Central memory CD8-positive, alpha-beta T cell (primary cell): ENCODE measurements around the gene CCT5.
A peak's percentile ranks its signal among the peaks of the same experiment; 100 is the strongest.

ENCODE experiments used
- ATAC-seq: fragments of 150-1000 bp; cut with Tn5 transposase; replicated peaks from 2 replicates; pipeline ENCODE4 v1.10.0; 2022; ENCODE audit warnings: mild to moderate bottlenecking, moderate FRiP score, moderate number of reproducible peaks; ENCODE audit not compliant: poor library complexity, severe bottlenecking; ENCODE audit errors: extremely low read depth
- DNase-seq, 2 donors: peaks; one replicate each; pipeline ENCODE4 v3.0.0; 2021; ENCODE audit warnings: low spot score in 2 of 2
- H3K27ac Mint-ChIP-seq: one replicate; pipeline ENCODE4 v1.8.0; 2022; ENCODE audit warnings: low read depth, mild to moderate bottlenecking, moderate library complexity, mixed read lengths
- H3K27me3 Mint-ChIP-seq: one replicate; pipeline ENCODE4 v1.8.0; 2022; ENCODE audit warnings: mixed read lengths
- H3K36me3 Mint-ChIP-seq: one replicate; pipeline ENCODE4 v1.8.0; 2022; ENCODE audit warnings: mild to moderate bottlenecking, moderate library complexity, mixed read lengths; ENCODE audit not compliant: insufficient read depth
- H3K4me1 Mint-ChIP-seq: one replicate; pipeline ENCODE4 v1.8.0; 2022; ENCODE audit warnings: mixed read lengths
- H3K4me3 Mint-ChIP-seq: one replicate; pipeline ENCODE4 v1.8.0; 2022; ENCODE audit warnings: mild to moderate bottlenecking, moderate library complexity, mixed read lengths
- H3K9me3 Mint-ChIP-seq: one replicate; pipeline ENCODE4 v1.8.0; 2022; ENCODE audit warnings: mixed read lengths

CCT5 gene

DNA sequence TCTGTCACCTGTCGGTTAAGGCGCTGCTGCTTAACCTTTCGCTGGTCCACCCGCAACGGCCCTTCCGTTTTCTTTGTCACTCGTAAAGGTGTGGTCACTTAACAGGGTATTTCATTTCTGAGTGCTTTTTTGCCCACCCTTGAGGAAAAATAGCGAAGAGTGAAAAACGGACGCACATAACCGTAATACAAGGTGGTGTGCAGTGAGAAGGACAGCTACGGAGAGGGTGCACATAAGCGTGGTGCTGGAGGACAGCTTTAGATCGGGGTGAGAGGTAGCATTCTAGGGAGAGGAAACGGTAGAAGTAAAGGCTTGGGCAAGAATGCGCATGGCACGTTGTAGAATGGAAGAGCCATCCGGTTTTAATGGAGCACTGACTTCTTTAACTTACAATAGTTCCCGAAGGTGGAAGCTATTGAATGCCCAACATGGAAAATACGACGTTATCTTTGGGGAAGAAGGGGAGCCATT is 761 bp downstream of the CCT5 start:
- peak; percentile 47 for ATAC-seq
- H3K4me1 Mint-ChIP-seq = peaks cover 48% of the 10 kb centered on the region
- H3K27me3 Mint-ChIP-seq = no peaks in the 10 kb centered on the region
- peaks cover 40% of the 10 kb centered on the region for H3K36me3 Mint-ChIP-seq
- no peaks in the 10 kb centered on the region for H3K9me3 Mint-ChIP-seq
- peak overlapping the region; percentile 99 for H3K27ac Mint-ChIP-seq
- peak overlapping the region; percentile 85 for H3K4me3 Mint-ChIP-seq
- DNase-seq = no peak

DNA sequence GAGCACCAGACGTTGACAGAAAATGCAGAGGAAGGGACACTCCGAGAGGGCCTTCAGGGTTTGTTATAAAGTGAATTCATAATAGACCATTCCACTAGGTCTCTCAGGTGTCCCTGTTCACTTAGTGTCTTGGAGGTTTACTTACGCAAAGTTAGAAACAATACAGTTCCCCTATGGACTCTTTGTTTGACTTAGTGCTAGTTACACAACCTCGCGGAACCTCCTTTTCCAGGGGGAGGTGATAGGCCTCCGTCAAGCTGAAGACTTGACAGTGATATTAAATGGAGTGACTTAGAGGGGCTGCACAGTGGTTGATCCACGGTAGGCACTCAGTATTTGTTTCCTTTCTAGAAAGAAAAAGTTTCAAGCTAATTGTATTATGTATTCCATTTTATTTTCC is 1.3 kb downstream of the CCT5 start:
- peak overlapping the region; percentile 99 for H3K27ac Mint-ChIP-seq
- H3K4me1 Mint-ChIP-seq = peaks cover 48% of the 10 kb centered on the region
- DNase-seq (no peak), ATAC-seq (no peak)
- no peaks in the 10 kb centered on the region for H3K9me3 Mint-ChIP-seq
- peak overlapping the region; percentile 85 for H3K4me3 Mint-ChIP-seq
- no peaks in the 10 kb centered on the region for H3K27me3 Mint-ChIP-seq
- H3K36me3 Mint-ChIP-seq = peaks cover 45% of the 10 kb centered on the region

DNA sequence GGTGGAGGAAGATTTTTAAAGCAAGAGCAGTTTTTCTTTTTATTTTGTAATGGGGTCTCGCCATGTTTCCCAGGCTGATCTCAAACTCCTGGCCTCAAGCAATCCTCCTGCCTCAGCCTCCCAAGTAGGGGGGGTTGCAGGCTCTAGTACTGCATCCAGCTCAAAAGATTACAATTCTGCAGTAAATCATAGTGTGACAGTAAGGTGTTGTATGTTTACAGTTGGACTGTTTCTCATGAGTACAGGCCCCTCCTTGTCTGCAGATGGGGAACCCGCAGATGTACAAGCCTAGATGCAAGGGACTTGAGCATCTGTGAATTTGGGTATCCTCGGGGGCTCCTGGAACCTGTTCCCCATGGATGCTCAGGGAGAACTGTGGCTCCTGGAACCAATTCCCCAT is 3.3 kb downstream of the CCT5 start:
- peak overlapping the region; percentile 55 for H3K27ac Mint-ChIP-seq
- peaks cover 63% of the 10 kb centered on the region for H3K36me3 Mint-ChIP-seq

DNA sequence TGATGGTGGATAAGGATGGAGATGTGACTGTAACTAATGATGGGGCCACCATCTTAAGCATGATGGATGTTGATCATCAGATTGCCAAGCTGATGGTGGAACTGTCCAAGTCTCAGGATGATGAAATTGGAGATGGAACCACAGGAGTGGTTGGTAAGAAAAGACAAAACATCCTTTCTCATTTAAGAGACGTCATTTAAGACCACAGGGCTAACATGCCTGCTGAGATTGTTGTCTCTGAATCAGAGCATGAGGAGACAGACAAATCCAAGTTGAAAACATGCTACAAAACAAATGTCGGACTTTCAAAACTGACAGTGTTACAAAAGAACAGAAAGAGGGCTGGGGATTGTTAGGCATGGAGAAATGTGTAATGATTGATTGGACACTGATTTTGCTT is 4.6 kb downstream of the CCT5 start:
- peaks cover 59% of the 10 kb centered on the region for H3K36me3 Mint-ChIP-seq

More for the DNA sequence above, 3.3 kb downstream of the CCT5 start:
- no peak for DNase-seq
- Mint-ChIP-seq H3K4me1 (peaks cover 39% of the 10 kb centered on the region), H3K4me3 (no peak overlapping the region), H3K9me3 (no peaks in the 10 kb centered on the region), H3K27me3 (no peaks in the 10 kb centered on the region)
- no peak for ATAC-seq

DNA sequence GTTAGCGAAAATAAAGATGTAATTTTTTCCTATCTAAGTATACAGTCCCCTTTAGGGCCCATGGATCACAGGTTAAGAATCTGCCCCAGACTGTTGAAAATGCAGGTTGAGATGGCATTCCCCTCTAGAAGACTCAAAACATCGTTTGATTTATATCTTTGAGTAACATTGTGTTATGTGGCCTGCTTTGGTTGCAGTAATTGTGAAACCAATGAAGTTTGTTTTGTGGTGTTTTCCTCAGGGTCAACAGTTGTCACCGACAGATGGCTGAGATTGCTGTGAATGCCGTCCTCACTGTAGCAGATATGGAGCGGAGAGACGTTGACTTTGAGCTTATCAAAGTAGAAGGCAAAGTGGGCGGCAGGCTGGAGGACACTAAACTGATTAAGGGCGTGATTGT is 7.8 kb downstream of the CCT5 start:
- Mint-ChIP-seq H3K4me1 (peaks cover 19% of the 10 kb centered on the region), H3K4me3 (no peak overlapping the region), H3K27me3 (no peaks in the 10 kb centered on the region), H3K9me3 (no peaks in the 10 kb centered on the region), H3K36me3 (peaks cover 71% of the 10 kb centered on the region), H3K27ac (peak overlapping the region; percentile 26)
- DNase-seq = no peak
- ATAC-seq = no peak

More for the DNA sequence above, 4.6 kb downstream of the CCT5 start:
- Mint-ChIP-seq H3K27ac (peak overlapping the region; percentile 68), H3K4me3 (no peak overlapping the region), H3K27me3 (no peaks in the 10 kb centered on the region), H3K9me3 (no peaks in the 10 kb centered on the region), H3K4me1 (peaks cover 38% of the 10 kb centered on the region)
- DNase-seq (no peak), ATAC-seq (no peak)

DNA sequence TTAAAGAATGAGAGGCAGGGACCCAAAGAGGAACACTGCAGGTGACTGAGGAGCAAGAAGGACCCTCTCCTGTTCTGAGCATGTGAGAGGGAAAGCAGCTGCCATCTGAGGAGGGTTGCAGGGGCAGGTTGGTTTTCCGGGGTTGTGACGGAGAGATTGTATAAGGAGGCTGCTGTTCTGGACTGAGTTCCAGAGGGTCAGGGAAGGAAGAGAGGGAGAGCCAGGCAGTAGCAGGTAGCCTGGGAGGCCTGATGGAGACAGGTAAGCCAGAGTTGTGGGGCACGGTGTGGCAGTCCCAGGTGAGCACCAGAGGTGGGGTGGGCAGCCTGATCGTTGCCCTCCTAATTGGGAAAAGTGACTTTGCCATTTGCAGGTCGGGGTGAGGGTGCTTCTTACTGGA is 9.8 kb downstream of the CCT5 start:
- Mint-ChIP-seq H3K4me1 (peaks cover 12% of the 10 kb centered on the region), H3K27me3 (no peaks in the 10 kb centered on the region), H3K36me3 (peaks cover 82% of the 10 kb centered on the region), H3K27ac (peak overlapping the region; percentile 79), H3K4me3 (no peak overlapping the region), H3K9me3 (no peaks in the 10 kb centered on the region)
- DNase-seq (no peak), ATAC-seq (no peak)

DNA sequence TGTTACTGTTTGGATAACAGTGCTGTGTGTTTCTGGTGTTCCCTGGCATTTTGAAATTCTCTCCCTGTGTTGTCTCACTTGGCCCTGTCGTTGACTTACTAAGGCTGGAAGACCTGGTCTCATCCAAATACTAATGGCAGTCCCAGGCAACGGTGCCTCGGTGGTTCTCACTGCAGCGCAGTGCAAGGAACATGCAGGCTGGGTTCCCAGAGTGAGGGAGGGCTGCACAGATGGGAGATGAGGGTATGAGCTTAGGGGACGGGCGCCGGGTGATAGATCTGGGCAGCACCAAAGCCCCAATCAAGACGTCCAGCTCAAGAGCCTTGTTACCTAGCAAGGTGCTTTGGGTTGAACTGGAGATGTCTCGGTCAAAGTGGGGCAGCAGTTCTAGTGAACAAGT is 11.0 kb downstream of the CCT5 start:
- Mint-ChIP-seq H3K27ac (no peak overlapping the region), H3K9me3 (no peaks in the 10 kb centered on the region), H3K27me3 (no peaks in the 10 kb centered on the region), H3K4me1 (peaks cover 9% of the 10 kb centered on the region), H3K36me3 (peaks cover 80% of the 10 kb centered on the region), H3K4me3 (no peak overlapping the region)
- DNase-seq (no peak), ATAC-seq (no peak)

DNA sequence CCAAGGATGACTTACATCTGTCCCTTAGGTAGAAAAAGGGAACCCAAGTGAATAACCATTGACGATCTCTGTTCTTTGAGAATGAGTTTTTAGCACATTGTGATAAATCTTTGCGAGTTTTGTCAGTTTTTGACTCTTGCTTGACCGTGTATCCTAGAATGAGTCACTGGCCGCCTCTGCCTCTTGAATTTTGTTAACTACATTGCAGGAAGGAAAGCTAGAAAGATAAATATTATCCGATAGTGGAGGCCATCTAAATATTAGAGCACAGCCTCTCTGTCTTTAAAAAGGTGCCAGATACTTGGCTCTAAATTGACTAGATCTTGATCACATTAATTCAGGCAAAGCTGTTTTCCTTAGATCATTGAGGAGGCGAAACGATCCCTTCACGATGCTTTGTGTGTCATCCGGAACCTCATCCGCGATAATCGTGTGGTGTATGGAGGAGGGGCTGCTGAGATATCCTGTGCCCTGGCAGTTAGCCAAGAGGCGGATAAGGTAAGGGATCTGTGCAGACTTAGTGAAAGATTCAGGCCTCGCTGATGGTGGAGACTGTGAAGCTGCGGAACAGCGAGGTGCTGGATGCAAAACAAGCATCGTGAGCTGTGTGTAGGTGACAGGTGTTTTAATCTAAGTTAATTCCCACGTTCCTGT is 12.2 kb downstream of the CCT5 start:
- ATAC-seq = no peak
- Mint-ChIP-seq H3K4me1 (peaks cover 9% of the 10 kb centered on the region), H3K27me3 (no peaks in the 10 kb centered on the region), H3K9me3 (no peaks in the 10 kb centered on the region), H3K4me3 (no peak overlapping the region), H3K36me3 (peaks cover 69% of the 10 kb centered on the region), H3K27ac (no peak overlapping the region)
- no peak for DNase-seq

DNA sequence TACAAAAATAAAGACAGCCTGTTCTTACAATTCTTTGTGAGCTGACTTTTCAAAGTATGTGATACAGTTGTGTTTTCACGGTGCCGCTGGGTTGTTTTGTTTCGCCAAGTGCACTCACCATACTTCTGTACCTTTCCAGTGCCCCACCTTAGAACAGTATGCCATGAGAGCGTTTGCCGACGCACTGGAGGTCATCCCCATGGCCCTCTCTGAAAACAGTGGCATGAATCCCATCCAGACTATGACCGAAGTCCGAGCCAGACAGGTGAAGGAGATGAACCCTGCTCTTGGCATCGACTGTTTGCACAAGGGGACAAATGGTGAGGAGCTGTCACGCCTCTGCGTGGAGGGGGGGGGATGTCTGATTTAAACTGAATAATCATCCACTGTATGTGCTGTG is 12.9 kb downstream of the CCT5 start:
- Mint-ChIP-seq H3K9me3 (no peaks in the 10 kb centered on the region), H3K27me3 (no peaks in the 10 kb centered on the region), H3K27ac (no peak overlapping the region), H3K36me3 (peaks cover 63% of the 10 kb centered on the region), H3K4me1 (peaks cover 9% of the 10 kb centered on the region), H3K4me3 (no peak overlapping the region)
- ATAC-seq (no peak), DNase-seq (no peak)

DNA sequence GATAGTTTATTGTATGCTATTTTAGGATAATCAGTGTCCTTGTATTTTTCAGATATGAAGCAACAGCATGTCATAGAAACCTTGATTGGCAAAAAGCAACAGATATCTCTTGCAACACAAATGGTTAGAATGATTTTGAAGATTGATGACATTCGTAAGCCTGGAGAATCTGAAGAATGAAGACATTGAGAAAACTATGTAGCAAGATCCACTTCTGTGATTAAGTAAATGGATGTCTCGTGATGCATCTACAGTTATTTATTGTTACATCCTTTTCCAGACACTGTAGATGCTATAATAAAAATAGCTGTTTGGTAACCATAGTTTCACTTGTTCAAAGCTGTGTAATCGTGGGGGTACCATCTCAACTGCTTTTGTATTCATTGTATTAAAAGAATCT is 14.5 kb downstream of the CCT5 start:
- ATAC-seq (no peak), DNase-seq (no peak)
- no peaks in the 10 kb centered on the region for H3K9me3 Mint-ChIP-seq
- no peaks in the 10 kb centered on the region for H3K27me3 Mint-ChIP-seq
- H3K4me3 Mint-ChIP-seq = no peak overlapping the region
- no peak overlapping the region for H3K27ac Mint-ChIP-seq
- H3K4me1 Mint-ChIP-seq = peaks cover 5% of the 10 kb centered on the region
- peaks cover 53% of the 10 kb centered on the region for H3K36me3 Mint-ChIP-seq

DNA sequence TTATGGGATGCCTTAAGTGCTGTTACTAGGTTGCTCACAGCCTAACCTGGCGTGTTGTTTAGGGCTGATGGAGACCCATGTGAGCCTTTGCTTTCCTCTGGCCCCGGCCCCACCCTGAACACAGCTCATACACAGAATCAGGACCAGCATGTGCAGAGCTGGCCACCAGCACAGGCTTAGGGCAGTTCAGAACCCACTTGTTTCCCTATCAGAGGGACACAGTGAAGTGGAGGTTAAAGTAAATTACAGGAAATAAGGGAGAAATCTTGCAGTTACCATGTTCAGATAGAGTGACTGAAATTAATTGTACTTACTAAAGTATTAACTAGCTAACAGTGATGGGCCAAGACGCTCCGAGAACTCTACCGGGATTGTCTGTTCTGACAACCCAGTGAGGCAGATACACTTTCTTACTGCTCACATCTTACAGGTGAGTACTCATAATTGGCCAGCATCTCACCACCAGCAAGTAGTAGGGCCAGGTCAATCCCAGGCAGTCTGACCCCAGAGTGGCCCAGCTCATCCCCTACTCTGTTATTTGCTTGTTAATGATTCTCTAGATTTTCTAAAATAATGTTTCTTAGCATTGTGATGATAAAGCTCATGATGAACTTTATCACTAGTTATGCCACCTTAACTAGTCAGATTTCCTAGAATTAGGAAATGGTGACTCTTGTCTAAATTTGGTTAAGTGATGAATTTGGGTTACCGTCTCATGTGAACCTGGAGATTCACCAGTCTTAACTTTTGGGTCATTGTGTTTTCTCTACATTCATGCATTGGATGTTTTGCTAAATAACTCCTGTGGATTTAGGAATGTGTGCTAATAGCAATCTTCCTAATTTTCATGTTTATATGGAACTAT is 15.4 kb downstream of the CCT5 start:
- ATAC-seq (no peak), DNase-seq (no peak)
- Mint-ChIP-seq H3K4me3 (no peak overlapping the region), H3K4me1 (no peaks in the 10 kb centered on the region), H3K27ac (no peak overlapping the region), H3K9me3 (no peaks in the 10 kb centered on the region), H3K36me3 (peaks cover 44% of the 10 kb centered on the region), H3K27me3 (no peaks in the 10 kb centered on the region)

DNA sequence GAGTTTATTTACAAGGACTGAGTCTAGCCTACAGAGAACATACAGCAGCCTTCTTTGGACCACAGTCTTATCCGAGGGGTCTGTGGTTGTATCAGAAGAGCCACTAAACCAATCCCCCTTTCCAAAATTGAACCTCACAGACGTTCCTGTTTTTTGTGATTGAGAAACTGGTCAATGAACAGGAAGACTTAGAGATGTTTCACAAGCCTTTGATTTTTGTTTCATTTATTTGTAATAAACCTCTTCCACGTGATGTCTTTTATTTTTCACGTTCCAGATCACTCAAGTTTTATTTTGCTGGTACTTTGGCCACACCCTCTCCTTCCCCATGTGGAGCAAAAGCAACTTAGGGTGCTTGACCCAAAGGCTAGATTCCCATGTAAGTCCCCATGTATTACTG is 16.1 kb downstream of the CCT5 start:
- no peak overlapping the region for H3K4me3 Mint-ChIP-seq
- ATAC-seq (no peak), DNase-seq (no peak)
- peaks cover 2% of the 10 kb centered on the region for H3K27me3 Mint-ChIP-seq
- H3K36me3 Mint-ChIP-seq = peaks cover 38% of the 10 kb centered on the region
- no peak overlapping the region for H3K27ac Mint-ChIP-seq
- H3K4me1 Mint-ChIP-seq = no peaks in the 10 kb centered on the region
- H3K9me3 Mint-ChIP-seq = no peaks in the 10 kb centered on the region

DNA sequence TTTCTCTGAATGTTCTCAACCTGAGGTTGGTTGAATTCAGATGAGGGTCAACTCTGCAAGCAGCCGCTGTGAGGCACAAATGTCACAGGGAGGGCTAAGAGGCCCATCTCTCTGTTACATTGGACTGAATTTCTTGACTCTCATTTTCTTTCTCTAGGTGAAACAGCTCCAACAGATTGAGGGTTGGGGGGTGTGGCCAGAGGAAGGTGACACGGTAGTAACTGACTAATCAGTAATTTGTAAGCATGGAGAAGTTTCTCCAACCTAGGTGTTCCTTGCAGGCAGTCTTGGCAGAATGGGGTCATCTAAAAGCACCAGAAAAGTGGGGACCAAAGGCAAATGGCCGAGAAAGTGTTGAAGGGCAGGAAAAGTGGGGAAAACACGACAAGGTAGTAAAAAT is 16.8 kb downstream of the CCT5 start:
- Mint-ChIP-seq H3K4me3 (no peak overlapping the region), H3K27ac (no peak overlapping the region), H3K4me1 (no peaks in the 10 kb centered on the region), H3K27me3 (peaks cover 9% of the 10 kb centered on the region), H3K36me3 (peaks cover 33% of the 10 kb centered on the region), H3K9me3 (no peaks in the 10 kb centered on the region)
- ATAC-seq (no peak), DNase-seq (no peak)
